MM.1S (cell line): ENCODE data around the gene RFX7.

ENCODE experiments used
- DNase-seq: peaks from one replicate; pipeline ENCODE4 v3.0.0-alpha.2; 2015
- H2AFZ ChIP-seq: fragments of 300-600 bp; sonication (generic); 2 replicates; pipeline ENCODE4 v1.6.0; 2016; ENCODE audit warnings: antibody characterized with exemption, low read length
- H3F3A ChIP-seq: fragments of 300-600 bp; sonication (generic); 2 replicates; pipeline ENCODE4 v1.6.1; 2016; ENCODE audit warnings: mild to moderate bottlenecking, antibody characterized with exemption, low read length, moderate library complexity, mixed read lengths; ENCODE audit not compliant: insufficient read depth
- H3K27ac ChIP-seq: fragments of 300-600 bp; sonication (generic); 2 replicates; pipeline ENCODE4 v1.5.1; 2016; ENCODE audit warnings: mild to moderate bottlenecking, low read length
- H3K27me3 ChIP-seq: fragments of 300-600 bp; sonication (generic); replicated peaks from 2 replicates; pipeline ENCODE4 v1.6.0; 2016; ENCODE audit warnings: low read length; ENCODE audit not compliant: insufficient read depth
- H3K36me3 ChIP-seq: fragments of 300-600 bp; sonication (generic); replicated peaks from 2 replicates; pipeline ENCODE4 v1.6.1; 2016; ENCODE audit warnings: mild to moderate bottlenecking, low read length, mixed read lengths; ENCODE audit not compliant: insufficient read depth
- H3K4me1 ChIP-seq: fragments of 300-600 bp; sonication (generic); 2 replicates; pipeline ENCODE4 v1.6.1; 2016; ENCODE audit warnings: low read length, mixed read lengths
- H3K4me2 ChIP-seq: fragments of 300-600 bp; sonication (generic); 2 replicates; pipeline ENCODE4 v1.6.0; 2016; ENCODE audit warnings: low read depth, low read length
- H3K4me3 ChIP-seq: fragments of 300-600 bp; sonication (generic); 2 replicates; pipeline ENCODE4 v1.5.1; 2016; ENCODE audit warnings: low read length, mixed read lengths
- H3K79me2 ChIP-seq: fragments of 300-600 bp; sonication (generic); 2 replicates; pipeline ENCODE4 v1.6.1; 2016; ENCODE audit warnings: mixed run types, low read length, mixed read lengths
- H3K9ac ChIP-seq: fragments of 300-600 bp; sonication (generic); 2 replicates; pipeline ENCODE4 v1.6.1; 2016; ENCODE audit warnings: low read length, mixed read lengths
- H3K9me2 ChIP-seq: fragments of 300-600 bp; sonication (generic); replicated peaks from 2 replicates; pipeline ENCODE4 v1.6.1; 2016; ENCODE audit warnings: mild to moderate bottlenecking, low read length, mixed read lengths; ENCODE audit not compliant: insufficient read depth
- H3K9me3 ChIP-seq: fragments of 300-600 bp; sonication (generic); replicated peaks from 2 replicates; pipeline ENCODE4 v1.6.1; 2016; ENCODE audit warnings: mild to moderate bottlenecking, low read length, mixed read lengths; ENCODE audit not compliant: insufficient read depth
- H4K20me1 ChIP-seq: fragments of 300-600 bp; sonication (generic); 2 replicates; pipeline ENCODE4 v1.6.1; 2016; ENCODE audit warnings: mild to moderate bottlenecking, low read length, moderate library complexity, mixed read lengths; ENCODE audit not compliant: insufficient read depth
- CTCF ChIP-seq: fragments of 300-600 bp; sonication (generic); IDR thresholded peaks from 2 replicates; pipeline ENCODE4 v1.5.1; 2016; ENCODE audit warnings: antibody characterized with exemption, low read length, mixed read lengths
- EZH2 ChIP-seq: fragments of 300-600 bp; sonication (generic); optimal IDR thresholded peaks from 2 replicates; pipeline ENCODE3; 2017; ENCODE audit warnings: low read depth, mild to moderate bottlenecking, antibody characterized with exemption, low read length, mixed read lengths
- EZH2phosphoT487 ChIP-seq: fragments of 300-600 bp; sonication (generic); IDR thresholded peaks from 2 replicates; pipeline ENCODE4 v1.6.1; 2018; ENCODE audit warnings: antibody characterized with exemption, low read length

Gene RFX7

GRCh38 chr15:56053046-56053400, 190.7 kb downstream of the RFX7 start:
- no peak for TF ChIP-seq EZH2
- TF ChIP-seq EZH2phosphoT487: no peak
- TF ChIP-seq CTCF: no peak
- H3K9me3 ChIP-seq: no peaks in the 10 kb centered on the region
- H3K9me2 ChIP-seq: no peaks in the 10 kb centered on the region
- H3K27me3 ChIP-seq: no peaks in the 10 kb centered on the region
- no peaks in the 10 kb centered on the region for H3K79me2 ChIP-seq
- no peak overlapping the region for H3K9ac ChIP-seq
- no peaks in the 10 kb centered on the region for H3F3A ChIP-seq
- no peaks in the 10 kb centered on the region for H3K36me3 ChIP-seq
- no peaks in the 10 kb centered on the region for H3K4me1 ChIP-seq
- H3K4me3 ChIP-seq: no peak overlapping the region
- H4K20me1 ChIP-seq: no peaks in the 10 kb centered on the region
- DNase-seq: no peak
- no peak overlapping the region for H3K4me2 ChIP-seq
- no peak overlapping the region for H3K27ac ChIP-seq
- H2AFZ ChIP-seq: no peak overlapping the region

- Histone ChIP-seq H3K36me3 (no peaks in the 10 kb centered on the region), H3K4me1 (no peaks in the 10 kb centered on the region), H3K27me3 (no peaks in the 10 kb centered on the region), H3F3A (no peaks in the 10 kb centered on the region), H3K4me2 (no peak overlapping the region), H3K27ac (no peak overlapping the region), H2AFZ (0 out of 2 replicates have a peak overlapping the region, but pooled peaks have one; percentile 1), H4K20me1 (no peaks in the 10 kb centered on the region), H3K9me3 (no peaks in the 10 kb centered on the region), H3K9me2 (no peaks in the 10 kb centered on the region), H3K9ac (no peak overlapping the region), H3K79me2 (no peaks in the 10 kb centered on the region), H3K4me3 (no peak overlapping the region)
- peak; percentile 60 for DNase-seq
- TF ChIP-seq CTCF (peak; percentile 74), EZH2 (no peak), EZH2phosphoT487 (no peak)
Observed at GRCh38 chr15:56052395-56053045, 191.2 kb downstream of the RFX7 start.

GRCh38 chr15:56051676-56052075, 192.0 kb downstream of the RFX7 start:
- no peak overlapping the region for H3K9ac ChIP-seq
- H3K4me2 ChIP-seq: no peak overlapping the region
- H3K4me3 ChIP-seq: no peak overlapping the region
- no peak for DNase-seq
- no peak overlapping the region for H3K27ac ChIP-seq
- no peak overlapping the region for H2AFZ ChIP-seq
- H3K36me3 ChIP-seq: no peaks in the 10 kb centered on the region
- TF ChIP-seq EZH2phosphoT487: no peak
- TF ChIP-seq CTCF: no peak
- TF ChIP-seq EZH2: no peak
- H3K79me2 ChIP-seq: no peaks in the 10 kb centered on the region
- no peaks in the 10 kb centered on the region for H4K20me1 ChIP-seq
- H3K9me2 ChIP-seq: no peaks in the 10 kb centered on the region
- no peaks in the 10 kb centered on the region for H3K4me1 ChIP-seq
- no peaks in the 10 kb centered on the region for H3F3A ChIP-seq
- H3K27me3 ChIP-seq: no peaks in the 10 kb centered on the region
- H3K9me3 ChIP-seq: no peaks in the 10 kb centered on the region
